Mucosa of stomach (tissue), 1 donor: ENCODE data around the gene PRND.

ENCODE experiments used
- H3K27me3 ChIP-seq: one replicate; pipeline ENCODE4 v1.7.0; 2013; ENCODE audit warnings: mild to moderate bottlenecking, low read length; ENCODE audit not compliant: control insufficient read depth, insufficient read depth
- H3K36me3 ChIP-seq: one replicate; pipeline ENCODE4 v1.7.0; 2013; ENCODE audit warnings: low read length; ENCODE audit not compliant: control insufficient read depth, insufficient read depth
- H3K4me1 ChIP-seq: one replicate; pipeline ENCODE4 v1.7.0; 2013; ENCODE audit warnings: mild to moderate bottlenecking, low read length; ENCODE audit not compliant: control insufficient read depth, insufficient read depth
- H3K4me3 ChIP-seq: one replicate; pipeline ENCODE4 v1.7.0; 2013; ENCODE audit warnings: low read length
- H3K9ac ChIP-seq: one replicate; pipeline ENCODE4 v1.7.0; 2013; ENCODE audit warnings: mild to moderate bottlenecking, low read length, moderate library complexity
- H3K9me3 ChIP-seq: one replicate; pipeline ENCODE4 v1.7.0; 2013; ENCODE audit warnings: mild to moderate bottlenecking, low read length, moderate library complexity; ENCODE audit not compliant: control insufficient read depth
- donor health status: Pancreatic carcinoma.

The PRND gene

DNA sequence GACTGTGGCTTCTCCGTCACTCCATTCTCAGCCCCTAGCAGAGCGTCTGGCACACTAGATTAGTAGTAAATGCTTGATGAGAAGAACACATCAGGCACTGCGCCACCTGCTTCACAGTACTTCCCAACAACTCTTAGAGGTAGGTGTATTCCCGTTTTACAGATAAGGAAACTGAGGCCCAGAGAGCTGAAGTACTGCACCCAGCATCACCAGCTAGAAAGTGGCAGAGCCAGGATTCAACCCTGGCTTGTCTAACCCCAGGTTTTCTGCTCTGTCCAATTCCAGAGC is 3.5 kb downstream of the PRND start:
- no peak overlapping the region for H3K4me3 ChIP-seq
- no peak overlapping the region for H3K9ac ChIP-seq
- no peaks in the 10 kb centered on the region for H3K27me3 ChIP-seq
- no peaks in the 10 kb centered on the region for H3K36me3 ChIP-seq
- H3K4me1 ChIP-seq, result peaks cover 6% of the 10 kb centered on the region
- no peaks in the 10 kb centered on the region for H3K9me3 ChIP-seq

DNA sequence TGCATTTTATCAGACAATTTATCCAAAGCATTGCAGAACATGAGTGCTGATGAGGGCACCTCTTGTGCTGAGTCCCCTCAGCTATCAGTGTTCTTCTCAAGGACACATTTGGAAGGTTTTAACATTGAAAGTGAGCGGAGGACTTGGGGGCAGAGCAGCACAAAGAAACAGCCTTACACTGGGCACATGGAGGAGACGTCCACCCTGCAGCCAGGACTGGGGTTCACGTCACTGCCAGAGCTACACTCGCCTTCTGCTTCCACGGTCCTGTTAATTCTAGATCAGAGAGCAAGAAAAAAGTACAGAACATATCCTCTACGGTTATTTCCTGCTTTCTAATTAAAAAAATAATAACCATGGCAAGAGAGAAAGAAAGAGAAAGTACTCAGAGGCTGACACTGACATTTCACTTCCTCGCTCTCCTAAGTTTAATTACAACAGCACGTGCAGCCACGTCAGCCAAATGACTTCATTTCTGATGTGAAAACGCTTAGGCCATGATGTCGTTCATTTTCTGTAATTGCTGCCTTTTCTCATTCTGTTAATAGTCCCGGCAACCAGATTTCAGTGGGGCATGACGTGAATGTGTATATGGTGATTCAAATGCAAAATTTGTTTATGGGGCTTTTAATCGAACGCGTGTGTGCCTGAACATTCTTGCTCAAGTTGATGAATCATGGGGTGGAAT is 5.1 kb downstream of the PRND start:
- Histone ChIP-seq H3K9ac (no peak overlapping the region), H3K27me3 (no peaks in the 10 kb centered on the region), H3K4me1 (no peaks in the 10 kb centered on the region), H3K4me3 (no peak overlapping the region), H3K36me3 (no peaks in the 10 kb centered on the region), H3K9me3 (no peaks in the 10 kb centered on the region)

DNA sequence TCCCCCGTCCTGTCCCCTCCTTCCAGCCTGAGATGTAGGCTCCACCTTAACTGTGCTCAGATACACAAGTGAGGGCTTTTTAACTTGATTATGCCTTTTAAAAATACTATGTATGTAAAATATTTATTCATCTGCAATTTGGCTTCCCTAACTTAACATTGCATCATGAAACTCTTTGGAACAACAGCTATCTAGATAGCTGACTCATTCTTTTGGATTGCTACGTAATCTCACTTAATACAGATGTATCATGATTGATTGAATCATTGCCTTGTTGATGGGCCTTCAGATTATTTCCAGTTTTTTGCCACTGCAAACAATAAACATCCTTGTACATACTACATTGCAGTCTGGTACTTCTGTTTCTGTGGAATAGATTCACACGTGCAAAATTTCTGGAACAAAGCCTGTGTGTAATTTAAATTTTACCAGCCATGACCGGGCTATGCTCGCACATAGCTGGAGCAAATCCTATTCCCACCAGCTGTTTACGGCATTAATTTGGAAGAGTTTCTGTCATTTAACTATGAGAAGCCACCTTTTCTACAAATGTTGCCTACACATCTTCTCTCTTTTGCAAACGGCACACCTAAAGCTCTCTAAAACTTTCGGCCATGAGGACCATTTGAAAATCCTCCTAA is 6.5 kb downstream of the PRND start:
- no peak overlapping the region for H3K4me3 ChIP-seq
- no peak overlapping the region for H3K9ac ChIP-seq
- no peaks in the 10 kb centered on the region for H3K27me3 ChIP-seq
- no peaks in the 10 kb centered on the region for H3K9me3 ChIP-seq
- no peaks in the 10 kb centered on the region for H3K36me3 ChIP-seq
- no peaks in the 10 kb centered on the region for H3K4me1 ChIP-seq

DNA sequence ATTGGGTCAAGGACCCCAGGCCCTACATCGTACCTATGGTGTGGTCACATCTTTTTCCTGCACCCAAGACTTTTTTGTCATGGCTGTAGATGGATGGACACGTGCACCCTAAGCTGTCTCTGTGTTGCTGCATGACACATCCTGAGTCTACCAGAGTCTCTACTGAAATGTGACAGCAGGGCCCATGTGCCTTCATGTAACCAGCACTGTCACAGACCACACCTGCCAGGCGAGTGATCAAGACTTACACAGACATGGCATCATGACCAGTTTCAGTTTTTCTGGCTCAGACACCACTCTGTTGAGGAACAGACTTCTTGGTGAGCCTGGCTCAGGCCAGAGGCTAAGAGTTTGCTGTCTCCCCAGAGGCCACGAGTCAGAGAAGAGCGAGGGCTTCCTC is 7.6 kb downstream of the PRND start:
- H3K4me1 ChIP-seq, result no peaks in the 10 kb centered on the region
- no peaks in the 10 kb centered on the region for H3K9me3 ChIP-seq
- no peak overlapping the region for H3K4me3 ChIP-seq
- no peaks in the 10 kb centered on the region for H3K36me3 ChIP-seq
- no peak overlapping the region for H3K9ac ChIP-seq
- no peaks in the 10 kb centered on the region for H3K27me3 ChIP-seq

DNA sequence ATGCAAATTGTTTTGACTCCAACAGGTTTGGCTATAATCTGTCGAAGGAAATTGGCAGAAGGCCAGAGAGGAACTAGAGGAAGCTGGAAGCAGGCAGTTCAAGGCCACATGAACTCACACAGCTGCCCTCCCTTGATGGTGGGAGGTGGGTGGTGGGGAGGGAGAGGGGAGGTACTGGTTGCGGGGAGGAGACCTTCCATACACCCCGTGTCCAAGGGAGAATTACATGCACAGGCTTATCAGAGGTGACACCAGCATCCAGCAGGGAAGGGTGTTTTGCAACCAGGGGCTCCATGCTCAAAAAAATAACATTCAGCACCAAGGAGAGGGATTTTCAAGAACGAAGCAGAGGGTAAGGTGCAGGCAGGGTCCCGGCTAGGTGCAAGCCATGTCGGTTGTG is 9.1 kb downstream of the PRND start:
- no peaks in the 10 kb centered on the region for H3K27me3 ChIP-seq
- no peak overlapping the region for H3K4me3 ChIP-seq
- H3K36me3 ChIP-seq, result no peaks in the 10 kb centered on the region
- H3K4me1 ChIP-seq, result no peaks in the 10 kb centered on the region
- H3K9ac ChIP-seq, result no peak overlapping the region
- H3K9me3 ChIP-seq, result no peaks in the 10 kb centered on the region

DNA sequence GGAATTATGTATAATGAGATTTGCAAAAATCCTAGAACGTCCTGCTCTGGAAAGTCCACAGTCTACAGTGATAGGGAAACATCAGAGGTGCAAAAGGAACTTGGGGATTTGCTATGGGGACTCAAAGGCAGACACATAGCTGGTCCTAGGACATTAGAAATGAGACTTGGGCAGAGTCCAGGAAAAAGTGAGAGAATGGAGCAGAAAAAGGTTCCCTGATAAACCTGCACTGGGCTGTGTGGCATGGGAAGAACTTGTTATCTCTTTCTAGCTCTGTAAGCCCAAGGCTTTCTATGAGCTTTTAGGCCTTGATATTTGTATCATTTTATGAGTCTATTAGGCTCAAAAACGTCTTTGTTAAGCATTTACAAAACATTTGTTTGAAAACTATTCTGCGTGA is 15.2 kb downstream of the PRND start:
- H3K4me3 ChIP-seq, result no peak overlapping the region
- H3K36me3 ChIP-seq, result no peaks in the 10 kb centered on the region
- H3K9ac ChIP-seq, result no peak overlapping the region
- H3K9me3 ChIP-seq, result no peaks in the 10 kb centered on the region
- H3K4me1 ChIP-seq, result no peaks in the 10 kb centered on the region
- H3K27me3 ChIP-seq, result no peaks in the 10 kb centered on the region

DNA sequence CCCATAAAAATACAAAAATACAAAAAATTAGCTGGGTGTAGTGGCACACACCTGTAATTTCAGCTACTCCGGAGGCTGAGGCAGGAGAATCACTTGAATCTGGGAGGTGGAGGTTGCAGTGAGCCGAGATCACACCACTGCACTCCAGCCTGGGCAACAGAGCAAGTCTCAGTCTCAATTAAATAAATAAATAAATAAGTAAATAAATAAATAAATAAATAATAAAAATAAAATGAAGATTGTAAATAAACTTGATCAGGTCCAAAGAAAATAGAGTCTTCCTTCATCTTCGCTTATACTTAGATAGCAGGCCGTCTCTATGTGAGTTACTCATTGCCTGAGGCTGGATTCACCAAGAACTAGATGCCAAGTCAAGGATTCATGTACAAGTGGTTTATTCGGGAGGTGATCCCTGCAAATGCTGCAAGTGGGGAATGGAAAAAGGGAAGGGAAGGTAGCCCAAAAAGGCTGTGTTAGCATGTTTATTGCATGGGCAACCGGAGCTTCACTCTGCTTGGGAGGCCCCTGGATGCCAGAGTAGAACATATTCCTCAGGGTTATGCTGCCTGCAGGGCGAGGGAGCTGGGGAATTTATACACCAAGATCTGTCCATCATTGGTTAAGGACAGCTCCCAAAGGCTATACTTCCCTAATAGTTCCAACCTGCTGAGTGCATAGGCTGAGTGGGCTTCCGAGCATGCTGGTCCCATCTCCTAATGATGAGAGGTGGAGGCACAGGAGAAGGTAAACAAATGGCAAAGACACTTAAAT is 16.3 kb downstream of the PRND start:
- H3K4me3 ChIP-seq, result no peak overlapping the region
- H3K36me3 ChIP-seq, result no peaks in the 10 kb centered on the region
- no peak overlapping the region for H3K9ac ChIP-seq
- H3K27me3 ChIP-seq, result no peaks in the 10 kb centered on the region
- no peaks in the 10 kb centered on the region for H3K9me3 ChIP-seq
- H3K4me1 ChIP-seq, result no peaks in the 10 kb centered on the region

DNA sequence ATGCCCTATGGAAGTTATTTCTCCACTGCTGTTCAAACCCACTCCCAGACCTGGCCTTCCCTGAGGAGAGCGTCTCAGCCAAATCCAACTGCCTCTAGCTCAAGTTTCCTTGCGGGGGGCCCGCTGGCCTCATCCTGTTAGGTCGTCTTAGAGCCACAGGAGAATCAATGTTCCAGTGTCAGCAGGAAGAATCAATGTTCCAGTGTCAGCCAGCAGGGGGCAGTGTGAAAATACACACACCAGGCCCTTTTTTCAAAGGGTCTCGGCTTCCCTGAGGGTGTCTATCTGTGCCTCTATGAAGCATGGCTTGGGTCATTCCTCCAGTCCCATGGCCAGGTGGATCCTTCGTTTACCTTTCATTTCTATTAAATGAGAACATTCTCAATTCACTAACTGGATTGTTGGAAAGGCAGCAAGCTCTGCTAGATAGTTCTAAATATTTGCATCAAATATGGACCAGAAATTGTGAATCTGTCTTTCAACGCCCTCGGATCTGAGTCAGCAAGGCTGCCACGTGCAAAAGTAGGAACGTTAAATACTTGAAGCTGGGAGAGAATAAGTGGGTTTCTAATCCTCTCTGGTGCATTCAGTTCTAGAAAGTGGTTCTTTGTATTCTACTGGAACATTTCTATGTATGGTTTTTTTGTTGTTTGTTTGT is 19.2 kb downstream of the PRND start:
- Histone ChIP-seq H3K4me1 (no peaks in the 10 kb centered on the region), H3K36me3 (no peaks in the 10 kb centered on the region), H3K4me3 (no peak overlapping the region), H3K9me3 (no peaks in the 10 kb centered on the region), H3K27me3 (no peaks in the 10 kb centered on the region), H3K9ac (no peak overlapping the region)

DNA sequence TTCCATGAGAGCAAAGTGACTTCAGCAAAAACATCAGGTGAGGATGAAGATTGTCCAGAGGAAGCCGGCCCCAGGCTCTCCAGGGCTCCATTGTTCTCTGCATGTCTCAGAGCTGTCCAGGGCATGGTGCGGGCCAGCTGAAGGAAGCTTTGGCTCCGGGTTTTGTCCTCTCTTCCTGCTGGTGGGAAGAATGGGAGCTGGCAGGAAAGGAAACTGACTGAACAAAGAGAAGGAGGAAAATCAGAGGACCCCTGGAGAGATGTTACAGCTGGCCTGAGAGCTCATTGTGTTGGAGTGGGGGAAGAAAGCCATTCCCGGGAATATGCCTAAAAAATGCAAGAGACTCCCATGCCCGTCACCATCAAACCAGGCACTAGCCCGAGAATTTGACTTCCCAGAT is 27.1 kb downstream of the PRND start:
- Histone ChIP-seq H3K9me3 (no peaks in the 10 kb centered on the region), H3K36me3 (no peaks in the 10 kb centered on the region), H3K4me3 (no peak overlapping the region), H3K4me1 (no peaks in the 10 kb centered on the region), H3K9ac (no peak overlapping the region), H3K27me3 (no peaks in the 10 kb centered on the region)

DNA sequence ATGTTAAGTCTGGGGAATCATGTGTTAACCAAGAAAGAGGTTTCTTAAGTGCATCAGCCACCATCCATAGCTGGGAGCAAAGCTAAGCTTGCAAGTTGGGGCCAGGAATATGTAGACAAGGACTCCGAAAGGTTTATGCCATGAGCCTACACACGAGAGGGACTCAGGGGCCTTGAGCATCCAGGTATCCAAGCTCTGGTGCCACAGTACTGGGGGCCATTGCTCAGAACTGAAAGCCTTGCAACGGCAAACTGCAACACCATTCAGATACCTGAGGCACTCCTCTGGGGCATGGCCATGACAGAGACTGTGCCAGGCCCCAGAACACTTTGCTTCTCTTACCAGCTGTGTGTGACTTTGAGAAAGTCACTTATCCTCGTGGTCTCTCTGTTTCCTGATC is 27.6 kb downstream of the PRND start:
- Histone ChIP-seq H3K9ac (no peak overlapping the region), H3K4me1 (no peaks in the 10 kb centered on the region), H3K36me3 (no peaks in the 10 kb centered on the region), H3K4me3 (no peak overlapping the region), H3K27me3 (no peaks in the 10 kb centered on the region), H3K9me3 (no peaks in the 10 kb centered on the region)

DNA sequence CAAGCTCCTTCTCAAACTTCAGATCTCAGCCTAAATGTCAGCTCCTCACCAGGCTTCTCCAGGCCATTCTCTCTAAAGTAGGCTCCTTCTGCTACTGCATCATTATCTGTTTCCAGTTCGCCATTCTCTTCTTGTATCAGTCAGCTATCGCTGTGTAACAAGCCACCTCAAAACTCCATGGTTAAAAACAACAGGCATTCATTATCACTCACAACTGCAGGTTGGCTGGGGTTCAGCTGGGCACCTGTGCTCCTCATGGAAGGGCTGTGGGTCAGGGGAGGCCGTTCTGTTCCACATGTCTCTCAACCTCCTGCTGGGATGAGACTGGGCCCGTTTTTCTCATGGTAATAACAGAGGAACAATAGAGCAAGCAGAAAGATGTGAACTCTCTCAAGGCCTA is 28.7 kb downstream of the PRND start:
- no peak overlapping the region for H3K9ac ChIP-seq
- H3K36me3 ChIP-seq, result no peaks in the 10 kb centered on the region
- H3K4me1 ChIP-seq, result no peaks in the 10 kb centered on the region
- H3K4me3 ChIP-seq, result no peak overlapping the region
- H3K9me3 ChIP-seq, result no peaks in the 10 kb centered on the region
- H3K27me3 ChIP-seq, result no peaks in the 10 kb centered on the region
